ENCODE results near the gene KLHL6.
A peak's percentile ranks its signal among the peaks of the same experiment; 100 is the strongest.

The KLHL6 gene

GRCh38 chr3:183563536-183563874 lies 8.0 kb upstream of the KLHL6 start:
- DNase-seq, result no peak

- DNase-seq, result peak; percentile 50
Observed at GRCh38 chr3:183560607-183561006, 5.1 kb upstream of the KLHL6 start.

- no peak for DNase-seq
Observed at GRCh38 chr3:183558495-183558894, 3.0 kb upstream of the KLHL6 start.

GRCh38 chr3:183556722-183557121 lies 1.2 kb upstream of the KLHL6 start:
- no peak for DNase-seq

GRCh38 chr3:183554377-183554776 lies 1.1 kb downstream of the KLHL6 start:
- DNase-seq, result peak; percentile 98

GRCh38 chr3:183553334-183554026 lies 2.0 kb downstream of the KLHL6 start:
- DNase-seq, result peak; percentile 45

GRCh38 chr3:183551930-183552329 lies 3.6 kb downstream of the KLHL6 start:
- peak; percentile 85 for DNase-seq

- peak; percentile 54 for DNase-seq
Observed at GRCh38 chr3:183548262-183548769, 7.2 kb downstream of the KLHL6 start.

GRCh38 chr3:183546625-183547024 lies 8.9 kb downstream of the KLHL6 start:
- DNase-seq, result no peak

GRCh38 chr3:183545708-183546107 lies 9.8 kb downstream of the KLHL6 start:
- peak; percentile 60 for DNase-seq

GRCh38 chr3:183542355-183542754 lies 13.2 kb downstream of the KLHL6 start:
- no peak for DNase-seq

- peak; percentile 82 for DNase-seq
Observed at GRCh38 chr3:183541738-183542137, 13.8 kb downstream of the KLHL6 start.

GRCh38 chr3:183541235-183541655 lies 14.3 kb downstream of the KLHL6 start:
- no peak for DNase-seq

GRCh38 chr3:183540501-183541234 lies 14.8 kb downstream of the KLHL6 start:
- peak; percentile 78 for DNase-seq

GRCh38 chr3:183539811-183540210 lies 15.7 kb downstream of the KLHL6 start:
- DNase-seq, result peak; percentile 82

GRCh38 chr3:183538486-183538885 lies 17.0 kb downstream of the KLHL6 start:
- no peak for DNase-seq

GRCh38 chr3:183537295-183537730 lies 18.2 kb downstream of the KLHL6 start:
- DNase-seq, result peak; percentile 98

- DNase-seq, result no peak
Observed at GRCh38 chr3:183536238-183536880, 19.1 kb downstream of the KLHL6 start.

GRCh38 chr3:183534249-183534648 lies 21.3 kb downstream of the KLHL6 start:
- no peak for DNase-seq

GRCh38 chr3:183533412-183534132 lies 21.9 kb downstream of the KLHL6 start:
- peak; percentile 70 for DNase-seq

GRCh38 chr3:183532620-183533411 lies 22.7 kb downstream of the KLHL6 start:
- DNase-seq, result no peak

GRCh38 chr3:183529717-183530116 lies 25.8 kb downstream of the KLHL6 start:
- DNase-seq, result peak; percentile 75

Data from inflammatory macrophage treated with lipopolysaccharide for 4 hours (primary cell).